ENCODE measurements around the gene DCAF4.

GRCh38 chr14:72917094-72917802 is 9.0 kb upstream of the DCAF4 start:
- no peak for TF ChIP-seq CTCF (IDR thresholded peaks at IDR 0.05; ENCODE audit: insufficient read depth, low read length)
- TF ChIP-seq GABPA (IDR thresholded peaks at IDR 0.05; ENCODE audit: low read depth): no peak
- TF ChIP-seq REST (IDR thresholded peaks at IDR 0.05; ENCODE audit: insufficient replicate concordance, low read depth): no peak
- TF ChIP-seq SPI1 (IDR thresholded peaks at IDR 0.05; ENCODE audit: borderline replicate concordance, low read depth): no peak
- no peak for TF ChIP-seq POLR2AphosphoS5 (IDR thresholded peaks at IDR 0.05; ENCODE audit: low read depth)

All from HL-60 (cell line).